SKM-1 (cell line): Measurements from ENCODE around the gene CACNA1I.

ENCODE experiments used
- DNase-seq: peaks from one replicate; lab custom pipeline; 2025; ENCODE audit not compliant: unreplicated experiment; lab: John Stamatoyannopoulos, UW

The CACNA1I gene

DNA sequence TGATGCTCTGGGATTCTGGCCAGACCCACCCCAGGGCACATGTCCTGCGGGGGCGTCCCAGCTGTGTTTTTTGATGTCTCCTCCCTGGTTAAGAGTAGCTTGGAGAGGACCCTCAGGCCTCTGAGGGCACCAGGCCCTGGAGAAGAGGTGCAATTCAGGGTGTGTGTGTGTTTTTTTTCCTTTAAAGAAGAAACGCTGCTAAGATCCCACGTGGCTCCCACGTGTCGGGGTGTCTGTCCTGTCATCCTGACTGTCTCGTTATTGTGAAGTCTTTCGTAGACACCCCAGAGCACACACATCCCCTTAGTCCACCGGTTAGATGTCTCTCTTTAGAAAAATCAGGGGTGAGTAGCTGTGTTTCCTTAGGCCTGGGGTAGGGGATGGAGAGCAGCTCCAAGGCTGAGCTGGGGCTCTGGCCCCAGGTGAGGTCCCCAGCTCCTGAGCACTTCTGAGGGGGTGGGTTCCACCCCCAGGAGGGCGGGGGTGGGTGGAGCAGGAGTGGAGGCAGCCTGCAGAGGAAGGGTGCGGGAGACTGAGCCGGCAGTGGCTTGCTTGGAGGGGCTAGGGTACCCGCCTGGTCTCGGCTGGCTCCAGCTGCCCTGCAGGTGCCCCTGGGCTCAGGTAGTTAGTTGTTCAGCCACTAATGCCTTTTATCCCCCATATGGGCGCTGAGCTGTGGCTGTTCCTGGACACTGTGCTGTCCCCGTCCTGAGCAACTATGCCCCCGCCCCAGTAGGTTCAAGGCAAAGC, 116.4 kb downstream of the CACNA1I start:
- no peak for DNase-seq

DNA sequence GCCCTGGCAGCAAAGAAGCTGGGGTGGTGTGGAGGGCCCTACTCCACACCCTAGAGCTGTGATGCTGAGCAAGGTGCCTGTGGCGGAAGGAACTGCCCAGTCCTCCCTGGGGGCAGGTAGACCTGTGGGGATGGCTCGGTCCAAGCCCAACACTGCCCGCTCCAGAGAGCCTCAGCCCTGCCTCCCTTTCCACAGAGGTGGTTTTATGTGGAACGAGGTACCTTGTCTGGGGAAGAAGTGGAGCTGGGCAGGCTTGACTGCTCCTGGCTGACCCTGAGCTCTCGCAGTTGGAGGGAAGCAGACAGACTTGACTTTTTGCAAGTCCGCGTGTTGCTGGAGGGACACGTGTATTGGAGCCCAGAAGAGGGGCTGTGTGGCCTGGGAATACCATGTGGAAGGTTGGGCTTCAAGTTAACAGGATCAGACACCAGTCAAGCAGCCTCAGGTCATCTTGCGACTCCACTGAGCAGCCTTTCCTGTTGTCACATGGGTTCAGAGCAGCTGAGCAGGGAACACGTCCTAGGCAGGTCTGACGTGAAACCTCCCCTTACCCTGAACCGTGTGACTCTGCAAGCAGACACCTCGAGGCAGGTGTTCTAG, 117.7 kb downstream of the CACNA1I start:
- DNase-seq = no peak

DNA sequence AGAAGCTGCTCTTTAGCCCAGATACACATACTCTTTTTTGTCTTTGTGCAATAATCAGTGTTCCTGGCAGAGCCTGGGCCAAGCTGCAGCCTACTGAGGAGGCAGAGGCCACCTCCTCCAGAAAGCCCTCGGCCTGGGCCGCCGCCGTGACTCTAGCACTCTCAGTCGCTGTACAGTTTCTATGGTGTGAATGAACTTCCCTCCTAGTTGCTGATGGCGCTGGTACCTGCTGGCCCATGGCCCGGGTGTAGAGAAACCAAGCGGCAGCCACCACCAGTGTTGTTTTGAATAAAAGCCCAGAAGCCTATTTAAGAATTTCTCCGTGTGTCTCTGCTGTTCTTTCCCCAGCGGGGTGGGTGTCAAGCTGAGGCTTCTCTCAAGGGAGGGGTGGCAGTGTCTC, 118.9 kb downstream of the CACNA1I start:
- no peak for DNase-seq

DNA sequence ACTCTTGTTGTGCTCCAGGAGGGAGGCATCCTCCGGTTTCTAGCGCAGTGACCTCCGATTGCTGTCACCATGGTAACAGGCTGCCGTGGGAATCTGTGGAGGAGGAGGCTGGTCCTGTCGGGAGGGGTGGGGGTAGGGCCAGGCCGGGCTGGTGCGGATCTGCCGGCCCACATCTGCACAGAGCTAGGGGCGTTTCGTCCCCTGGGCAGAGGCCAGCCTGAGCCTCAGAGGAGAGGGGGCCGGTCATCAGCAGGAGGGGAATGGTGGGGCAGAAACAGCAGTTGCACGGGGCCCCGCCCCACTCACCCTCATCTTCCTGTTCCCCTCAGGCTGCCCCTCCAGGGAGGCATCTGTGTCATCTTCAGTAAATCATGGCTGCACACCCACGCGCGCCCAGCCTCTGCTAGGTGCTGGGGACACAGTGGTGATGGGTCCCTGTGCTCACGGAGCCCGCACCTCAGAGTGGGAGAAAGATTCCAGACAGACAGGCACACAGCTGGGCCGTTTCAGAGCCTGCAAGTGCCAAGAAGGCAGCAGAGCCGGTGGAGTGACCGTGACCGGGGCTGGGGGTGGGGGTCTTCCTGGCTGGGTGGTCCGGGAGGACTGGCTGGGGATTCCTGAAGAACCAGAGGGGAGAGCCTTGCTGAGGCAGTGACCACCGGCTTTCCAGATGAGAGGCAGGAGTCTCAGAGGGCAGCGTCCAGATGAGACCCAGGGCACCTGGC, 120.5 kb downstream of the CACNA1I start:
- no peak for DNase-seq

GRCh38 chr22:39693943-39694500, 123.5 kb downstream of the CACNA1I start:
- no peak for DNase-seq

DNA sequence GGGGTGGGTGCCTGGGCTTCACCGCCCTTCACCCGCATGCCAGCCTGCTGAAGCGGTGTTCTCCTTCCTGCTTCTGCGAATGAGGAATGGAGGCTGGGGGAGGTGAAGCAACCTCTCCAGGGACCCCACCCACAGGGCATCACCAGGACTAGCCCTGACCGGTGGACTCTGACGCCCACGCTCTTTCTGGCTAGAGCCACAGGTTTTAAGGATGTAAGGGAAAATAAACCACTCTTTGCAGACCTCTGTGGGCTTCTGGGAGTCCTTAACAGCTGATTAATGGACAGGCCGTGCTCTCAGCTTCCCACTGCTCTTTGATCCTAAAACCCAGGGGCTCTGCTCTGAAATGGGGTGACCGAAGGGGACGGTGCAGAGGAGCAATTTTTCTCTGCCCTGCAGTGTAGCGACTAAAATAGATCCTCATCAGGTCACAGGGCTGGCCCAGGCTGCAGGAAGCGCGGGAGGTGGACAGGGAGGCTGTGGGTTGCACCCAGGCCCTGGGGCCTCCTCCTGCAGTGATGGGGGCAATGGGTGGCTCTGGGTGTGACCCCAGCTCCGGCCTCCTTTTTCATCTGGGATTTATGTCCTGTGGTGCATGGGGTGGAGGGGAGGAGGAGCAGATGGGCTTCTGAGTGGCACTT, 127.4 kb downstream of the CACNA1I start:
- DNase-seq = no peak

DNA sequence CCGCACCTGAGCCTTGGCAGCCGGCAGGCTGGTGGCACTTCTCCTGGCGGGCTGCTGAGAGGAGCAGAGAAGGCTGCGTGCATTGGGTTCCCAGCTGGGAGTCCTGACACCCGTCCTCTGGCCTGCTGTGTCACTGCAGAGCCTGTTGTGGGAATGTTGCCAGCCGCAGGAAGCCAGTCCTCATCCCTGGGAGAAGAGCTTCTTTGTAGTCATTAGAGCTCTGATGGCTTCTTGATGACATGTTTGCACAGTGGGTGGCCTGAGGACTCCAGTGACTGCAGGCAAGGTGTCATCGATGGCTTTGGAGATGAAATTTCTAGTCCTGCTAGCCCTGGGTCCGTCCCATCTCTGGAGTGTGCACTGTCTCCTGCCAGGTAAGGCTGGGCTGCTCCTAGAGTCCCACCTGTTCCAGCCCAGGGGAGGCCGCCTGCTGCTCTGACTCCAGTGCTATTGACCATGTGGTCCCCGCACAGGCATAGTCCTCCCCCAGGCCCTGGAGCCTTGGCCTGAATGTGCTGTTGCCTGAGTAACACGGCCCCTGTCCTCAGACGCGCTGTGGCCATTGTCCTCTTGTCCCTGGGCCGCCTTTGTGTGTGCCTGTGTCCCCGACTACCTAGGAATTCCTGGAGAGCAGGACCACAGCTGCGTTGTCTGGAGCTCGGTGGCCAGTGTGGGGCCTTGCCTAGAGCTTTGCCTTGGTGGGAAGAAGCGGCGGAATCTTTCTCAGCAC, 129.2 kb downstream of the CACNA1I start:
- no peak for DNase-seq

- no peak for DNase-seq
These were observed 130.0 kb downstream of the CACNA1I start for GRCh38 chr22:39700565-39700964.

GRCh38 chr22:39703091-39703490, 132.5 kb downstream of the CACNA1I start:
- no peak for DNase-seq

- DNase-seq = no peak
These were observed 133.5 kb downstream of the CACNA1I start for GRCh38 chr22:39703928-39704639.

GRCh38 chr22:39705386-39705785, 134.8 kb downstream of the CACNA1I start:
- no peak for DNase-seq

DNA sequence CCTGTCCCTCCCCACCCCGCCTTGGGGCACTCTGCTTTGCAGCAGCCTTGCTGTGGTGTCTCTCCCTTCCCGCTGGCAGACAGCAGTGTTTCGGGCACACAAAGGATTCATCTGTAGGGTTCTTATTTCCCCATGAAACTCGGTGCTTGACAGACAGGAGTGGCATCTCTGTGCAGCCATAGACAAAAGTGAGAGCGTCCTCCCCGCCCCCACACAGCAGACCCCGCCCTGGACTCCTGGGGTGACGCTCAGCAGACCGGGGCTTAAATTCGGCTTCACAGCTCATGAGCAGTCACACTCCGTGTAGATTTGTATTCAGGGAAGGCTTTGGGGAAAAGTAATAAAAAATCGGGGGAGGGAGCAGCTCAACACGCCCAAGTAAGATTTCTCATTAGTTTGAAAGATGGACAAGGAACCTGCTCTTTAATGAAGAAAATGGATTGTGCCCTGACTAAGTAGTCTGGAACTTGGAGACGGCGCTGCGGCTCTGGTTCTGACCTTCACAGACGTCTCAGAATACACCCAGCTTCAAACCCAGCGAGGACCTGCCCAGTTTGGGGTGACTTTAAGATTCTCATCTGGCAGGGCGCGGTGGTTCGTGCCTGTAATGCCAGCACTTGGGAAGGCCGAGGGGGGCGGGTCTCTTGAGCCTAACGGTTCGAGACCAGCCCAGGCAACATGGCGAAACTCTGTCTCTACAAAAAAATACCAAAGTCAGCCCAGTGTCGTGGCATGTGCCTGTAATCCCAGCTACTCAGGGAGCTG, 136.0 kb downstream of the CACNA1I start:
- DNase-seq = no peak

GRCh38 chr22:39707351-39707750, 136.8 kb downstream of the CACNA1I start:
- no peak for DNase-seq

DNA sequence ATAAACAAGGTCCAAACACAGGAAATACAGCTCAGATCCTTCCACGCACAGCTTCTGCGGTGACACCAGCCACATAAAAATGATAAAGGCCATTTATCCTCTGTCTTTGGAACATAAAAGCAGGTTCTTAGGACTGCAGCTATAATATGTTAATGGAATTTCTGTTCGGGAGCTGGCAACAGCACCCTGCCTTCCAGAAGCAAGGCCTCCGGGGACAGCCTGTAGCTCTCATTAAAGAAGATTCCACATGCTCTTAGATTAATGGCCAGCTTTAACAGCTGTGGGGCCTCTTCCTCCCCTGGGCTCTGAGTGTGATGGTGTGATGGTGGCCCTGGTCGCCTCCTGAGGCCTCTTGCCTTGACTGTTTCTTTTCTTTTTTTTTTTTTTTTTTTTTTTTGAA, 137.3 kb downstream of the CACNA1I start:
- DNase-seq = no peak

DNA sequence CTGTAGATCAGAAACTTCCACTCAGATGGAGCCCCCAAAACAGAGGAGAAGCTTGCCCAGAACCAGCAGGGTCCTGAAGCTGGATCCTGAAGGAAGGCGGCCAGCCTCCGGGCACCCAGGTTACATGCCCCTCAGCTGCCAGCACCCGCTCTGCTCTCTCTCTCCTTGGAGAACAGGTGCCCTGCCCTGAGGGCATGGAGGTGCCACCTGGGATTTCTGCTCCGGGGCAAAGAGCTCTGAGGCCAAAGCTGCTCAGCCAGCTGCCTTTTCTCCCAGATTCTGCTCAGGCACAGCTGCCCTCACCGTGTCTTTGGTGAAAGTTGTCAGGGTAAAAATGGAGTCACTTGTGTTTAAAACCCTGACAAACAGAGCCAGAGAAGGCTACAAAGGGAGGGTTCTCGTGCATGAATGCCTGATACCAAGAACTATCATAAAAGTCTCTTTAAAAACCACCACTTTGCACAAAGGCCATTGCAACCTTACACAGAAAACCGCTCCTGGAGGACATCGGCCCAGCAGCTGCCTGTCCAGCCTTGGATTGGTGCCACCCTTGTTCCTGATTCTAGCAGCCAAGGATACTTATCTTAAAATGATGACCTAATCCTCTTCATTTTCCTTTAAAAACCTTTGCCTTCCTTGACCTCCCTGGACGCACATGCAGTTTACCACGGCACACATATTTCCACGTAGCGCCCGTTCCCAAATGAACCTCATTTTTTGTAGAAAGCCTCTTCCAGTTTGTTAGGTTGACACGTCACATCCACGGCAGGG, 140.0 kb downstream of the CACNA1I start:
- DNase-seq = no peak

- no peak for DNase-seq
These were observed 141.5 kb downstream of the CACNA1I start for GRCh38 chr22:39712081-39712480.

- DNase-seq = no peak
These were observed 142.4 kb downstream of the CACNA1I start for GRCh38 chr22:39712751-39713525.

DNA sequence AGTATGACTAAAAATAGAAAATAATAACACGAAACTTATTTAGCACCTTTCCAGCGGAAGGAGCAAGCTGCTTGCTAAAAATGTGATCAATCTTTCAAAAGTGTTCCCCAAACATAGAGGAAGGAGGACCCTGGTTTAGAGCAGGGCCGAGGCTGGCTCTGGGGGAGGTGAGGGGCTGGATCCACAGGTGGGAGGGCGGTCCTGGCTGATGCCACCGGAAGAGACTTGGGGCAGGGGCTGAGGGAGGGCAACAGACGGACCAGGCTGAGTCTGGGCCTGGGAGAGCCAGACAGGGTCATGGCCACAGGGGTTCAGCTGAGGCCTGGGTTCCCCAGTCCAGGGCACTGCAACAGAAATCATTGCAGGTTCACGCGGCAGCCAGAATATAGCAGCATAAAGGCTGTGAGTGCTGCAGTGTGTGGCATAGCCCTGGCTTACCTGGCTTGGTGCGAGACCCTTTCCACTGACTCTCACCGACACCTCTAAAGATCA, 143.3 kb downstream of the CACNA1I start:
- no peak for DNase-seq
